ENCODE measurements around the gene AGBL1.

- TF ChIP-seq MAX (IDR thresholded peaks at IDR 0.05) (no peak), REST (IDR thresholded peaks at IDR 0.05; ENCODE audit: low read depth) (peak; percentile 71), EGR1 (IDR thresholded peaks at IDR 0.05) (no peak), EP300 (IDR thresholded peaks at IDR 0.05; ENCODE audit: borderline replicate concordance) (no peak), ZBTB7A (IDR thresholded peaks at IDR 0.05; ENCODE audit: low read depth) (no peak), CREB1 (IDR thresholded peaks at IDR 0.05; ENCODE audit: low read depth) (no peak), YY1 (IDR thresholded peaks at IDR 0.05; ENCODE audit: low read depth) (no peak)
Observed at GRCh38 chr15:86138798-86139197, 59.1 kb downstream of the AGBL1 start.

Measured in Ishikawa (cell line).